ENCODE measurements around the gene MCIDAS.
A peak's percentile ranks its signal among the peaks of the same experiment; 100 is the strongest.

MCIDAS gene

GRCh38 chr5:55232271-55232984 lies 5.3 kb upstream of the MCIDAS start:
- Histone ChIP-seq H3K36me3 (ENCODE audit: low read depth) (no peaks in the 10 kb centered on the region), H3K9me3 (ENCODE audit: severe bottlenecking) (no peaks in the 10 kb centered on the region), H3K27ac (ENCODE audit: poor library complexity, severe bottlenecking) (peak overlapping the region; percentile 53), H3K27me3 (ENCODE audit: insufficient read depth, poor library complexity, severe bottlenecking) (no peaks in the 10 kb centered on the region), H3K4me1 (ENCODE audit: insufficient read depth, poor library complexity, severe bottlenecking) (peaks cover 6% of the 10 kb centered on the region), H3K4me3 (ENCODE audit: severe bottlenecking) (peak overlapping the region; percentile 61)
- DNase-seq (ENCODE audit: low spot score), result peak; percentile 77
- TF ChIP-seq CTCF (IDR thresholded peaks at IDR 0.05; ENCODE audit: poor library complexity, severe bottlenecking), result no peak
- peak; percentile 58 for ATAC-seq (ENCODE audit: low read depth)

GRCh38 chr5:55231919-55232270 lies 4.8 kb upstream of the MCIDAS start:
- Histone ChIP-seq H3K9me3 (ENCODE audit: severe bottlenecking) (no peaks in the 10 kb centered on the region), H3K27me3 (ENCODE audit: insufficient read depth, poor library complexity, severe bottlenecking) (no peaks in the 10 kb centered on the region), H3K27ac (ENCODE audit: poor library complexity, severe bottlenecking) (peak overlapping the region; percentile 53), H3K36me3 (ENCODE audit: low read depth) (no peaks in the 10 kb centered on the region), H3K4me1 (ENCODE audit: insufficient read depth, poor library complexity, severe bottlenecking) (peaks cover 6% of the 10 kb centered on the region), H3K4me3 (ENCODE audit: severe bottlenecking) (peak overlapping the region; percentile 61)
- no peak for DNase-seq (ENCODE audit: low spot score)
- no peak for ATAC-seq (ENCODE audit: low read depth)
- no peak for TF ChIP-seq CTCF (IDR thresholded peaks at IDR 0.05; ENCODE audit: poor library complexity, severe bottlenecking)

GRCh38 chr5:55231029-55231918 lies 4.2 kb upstream of the MCIDAS start:
- ATAC-seq (ENCODE audit: low read depth), result no peak
- no peak for TF ChIP-seq CTCF (IDR thresholded peaks at IDR 0.05; ENCODE audit: poor library complexity, severe bottlenecking)
- Histone ChIP-seq H3K27ac (ENCODE audit: poor library complexity, severe bottlenecking) (no peak overlapping the region), H3K4me1 (ENCODE audit: insufficient read depth, poor library complexity, severe bottlenecking) (peaks cover 6% of the 10 kb centered on the region), H3K9me3 (ENCODE audit: severe bottlenecking) (no peaks in the 10 kb centered on the region), H3K4me3 (ENCODE audit: severe bottlenecking) (peak overlapping the region; percentile 61), H3K27me3 (ENCODE audit: insufficient read depth, poor library complexity, severe bottlenecking) (no peaks in the 10 kb centered on the region), H3K36me3 (ENCODE audit: low read depth) (no peaks in the 10 kb centered on the region)
- no peak for DNase-seq (ENCODE audit: low spot score)

GRCh38 chr5:55230086-55230629 lies 3.0 kb upstream of the MCIDAS start:
- H3K27ac ChIP-seq (ENCODE audit: poor library complexity, severe bottlenecking), result no peak overlapping the region

More at GRCh38 chr5:55230086-55230629, 3.0 kb upstream of the MCIDAS start:
- H3K27me3 ChIP-seq (ENCODE audit: insufficient read depth, poor library complexity, severe bottlenecking), result no peaks in the 10 kb centered on the region
- H3K9me3 ChIP-seq (ENCODE audit: severe bottlenecking), result no peaks in the 10 kb centered on the region
- H3K36me3 ChIP-seq (ENCODE audit: low read depth), result no peaks in the 10 kb centered on the region
- no peak for TF ChIP-seq CTCF (IDR thresholded peaks at IDR 0.05; ENCODE audit: poor library complexity, severe bottlenecking)
- ATAC-seq (ENCODE audit: low read depth), result no peak
- no peak overlapping the region for H3K4me3 ChIP-seq (ENCODE audit: severe bottlenecking)
- DNase-seq (ENCODE audit: low spot score), result no peak
- H3K4me1 ChIP-seq (ENCODE audit: insufficient read depth, poor library complexity, severe bottlenecking), result peaks cover 6% of the 10 kb centered on the region

Data from RWPE2 (cell line).